HepG2 (cell line): ENCODE measurements around the gene CKB. TPM values are rescaled to one million over a fixed set of nuclear protein-coding genes. Genes with fewer than 3 reads are reported as not detected.

ENCODE experiments used
- ATAC-seq: fragments of 200-7000 bp; cut with Tn5 transposase; 3 replicates; pipeline ENCODE4 v1.9.1; 2020; ENCODE audit warnings: mild to moderate bottlenecking, moderate library complexity
- BruUV-seq: library from RNA; stranded (reverse); fragments of 400-500 nt; replicated peaks from 2 replicates; lab custom pipeline; 2021; lab: Mats Ljungman, UMichigan
- CTCF ChIA-PET: fragments of 300-600 bp; formaldehyde crosslinking; extraction: SDS; loops from one replicate; lab custom pipeline; 2021; ENCODE audit warnings: low total read pairs, inconsistent platforms, low intra/inter-chr PET ratio; lab: Yijun Ruan, JAX
- POLR2A ChIA-PET: fragments of 350-600 bp; sonication (Branson Sonifier 250); formaldehyde crosslinking; loops from one replicate; lab custom pipeline; 2020; ENCODE audit warnings: antibody characterized with exemption, inconsistent platforms; lab: Yijun Ruan, JAX
- DNase-seq: peaks from one replicate; pipeline ENCODE4 v3.0.0-alpha.2; 2015; ENCODE audit warnings: low spot score
- FAIRE-seq: peaks from 3 replicates; lab custom pipeline; 2011; peaks lifted over from hg19 to GRCh38; lab: Jason Lieb, UNC
- H2AFZ ChIP-seq: one replicate; pipeline ENCODE4 v1.6.1; 2011; ENCODE audit warnings: low read length, inconsistent platforms
- H3K27ac ChIP-seq: fragments of 300-600 bp; 3 replicates; pipeline ENCODE4 v1.8.0; 2011; ENCODE audit warnings: mixed run types, mild to moderate bottlenecking, mixed read lengths, low read length, inconsistent platforms; ENCODE audit not compliant: insufficient read depth; ENCODE audit errors: extremely low read length
- H3K27me3 ChIP-seq, 2 experiments: fragments of 200-600 bp in 1 of 2; 2 replicates in 1 of 2; 3 replicates in 1 of 2; pipeline versions ENCODE4 v1.6.0 to v1.8.0; 2011; ENCODE audit warnings: low read length in 2 of 2, mild to moderate bottlenecking in 2 of 2, moderate library complexity in 2 of 2, inconsistent platforms in 1 of 2; ENCODE audit not compliant: insufficient read depth in 2 of 2, control insufficient read depth in 1 of 2
- H3K36me3 ChIP-seq, 2 experiments: fragments of 200-600 bp in 1 of 2; replicated peaks in 1 of 2; 2 replicates in 1 of 2; 3 replicates in 1 of 2; pipeline versions ENCODE4 v1.5.1 to v1.8.0; 2011; ENCODE audit warnings: low read length in 2 of 2, inconsistent platforms in 1 of 2; ENCODE audit not compliant: insufficient read depth in 2 of 2, control insufficient read depth in 1 of 2
- H3K4me1 ChIP-seq: 2 replicates; pipeline ENCODE4 v1.5.1; 2012; ENCODE audit warnings: low read length, inconsistent platforms; ENCODE audit not compliant: insufficient read depth
- H3K4me2 ChIP-seq: 2 replicates; pipeline ENCODE4 v1.6.0; 2011; ENCODE audit warnings: low read depth, low read length, inconsistent platforms
- H3K4me3 ChIP-seq, 3 experiments: fragments of 200-600 bp in 1 of 3; sonication (generic), shearing (Covaris generic) in 1 of 3; replicated peaks in 1 of 3; 2 replicates each; pipeline ENCODE4 v1.5.1; 2011 to 2016; ENCODE audit warnings: low read length in 3 of 3, inconsistent platforms in 2 of 3, low read depth in 2 of 3, mild to moderate bottlenecking in 2 of 3, control low read depth in 1 of 3, mixed read lengths in 1 of 3; ENCODE audit not compliant: insufficient read depth in 1 of 3
- H3K79me2 ChIP-seq: one replicate; pipeline ENCODE4 v1.6.1; 2011; ENCODE audit warnings: low read length, inconsistent platforms; ENCODE audit not compliant: insufficient read depth
- H3K9ac ChIP-seq: 2 replicates; pipeline ENCODE4 v1.6.0; 2011; ENCODE audit warnings: mild to moderate bottlenecking, low read depth, low read length, inconsistent platforms; ENCODE audit not compliant: insufficient read depth
- H3K9me3 ChIP-seq: 2 replicates; pipeline ENCODE4 v1.5.1; 2012; ENCODE audit warnings: mild to moderate bottlenecking, low read length
- H4K20me1 ChIP-seq: 2 replicates; pipeline ENCODE4 v1.6.0; 2011; ENCODE audit warnings: inconsistent platforms, mild to moderate bottlenecking, low read length, moderate library complexity; ENCODE audit not compliant: insufficient read depth
- GATAD2A ChIP-seq: IDR thresholded peaks from 2 replicates; pipeline ENCODE4 v1.6.1; 2016
- HNRNPUL1 ChIP-seq: fragments of 200-400 bp; formaldehyde crosslinking; IDR thresholded peaks from 2 replicates; pipeline ENCODE4 v1.6.1; 2017; ENCODE audit warnings: low read depth, mild to moderate bottlenecking, low read length, moderate library complexity
- MEF2D ChIP-seq: sonication (generic); formaldehyde crosslinking; IDR thresholded peaks from 2 replicates; pipeline ENCODE4 v1.5.1; 2020; ENCODE audit warnings: mild to moderate bottlenecking, missing genetic modification reagents
- MIER3 ChIP-seq: IDR thresholded peaks from 2 replicates; pipeline ENCODE4 v1.6.1; 2016; ENCODE audit warnings: missing compliant biosample characterization, borderline replicate concordance
- MIXL1 ChIP-seq: IDR thresholded peaks from 2 replicates; pipeline ENCODE4 v1.6.1; 2016
- SIN3B ChIP-seq: fragments of 150-350 bp; IDR thresholded peaks from 2 replicates; pipeline ENCODE4 v1.6.1; 2014; ENCODE audit warnings: low read length
- U2AF1 ChIP-seq: fragments of 200-400 bp; formaldehyde crosslinking; optimal IDR thresholded peaks from 2 replicates; pipeline ENCODE3; 2017; ENCODE audit warnings: mild to moderate bottlenecking, low read depth, low read length
- ZKSCAN5 ChIP-seq: sonication (generic); formaldehyde crosslinking; IDR thresholded peaks from 2 replicates; pipeline ENCODE4 v1.5.1; 2020; ENCODE audit warnings: mild to moderate bottlenecking, missing genetic modification reagents
- ZNF274 ChIP-seq: sonication (generic); formaldehyde crosslinking; IDR thresholded peaks from 2 replicates; pipeline ENCODE4 v1.5.1; 2020; ENCODE audit warnings: mild to moderate bottlenecking, missing genetic modification reagents
- ZNF652 ChIP-seq: IDR thresholded peaks from 2 replicates; pipeline ENCODE4 v1.6.1; 2016; ENCODE audit warnings: low read depth, borderline replicate concordance
- ZNF816 ChIP-seq: sonication (generic); formaldehyde crosslinking; IDR thresholded peaks from 2 replicates; pipeline ENCODE4 v1.8.0; 2022; ENCODE audit warnings: missing genetic modification reagents, mild to moderate bottlenecking, borderline replicate concordance
- WGBS: methylation state at CpG from one replicate; pipeline ENCODE4 v1.1.6; 2017; ENCODE audit warnings: low lambda C conversion rate; 5-methylcytosine and 5-hydroxymethylcytosine counted together
- in situ Hi-C: cut with HindIII; loops from 2 replicates; pipeline ENCODE4 v1.10.0; 2017; ENCODE audit warnings: low pct_unique_long_range_greater_than_20kb; ENCODE audit not compliant: extremely low pct_ligation_motif_present
- intact Hi-C: fragments of 100-400 bp; cut with micrococcal nuclease; formaldehyde crosslinking; loops from one replicate; pipeline ENCODE4 v1.10.0; 2022; ENCODE audit not compliant: unreplicated experiment
- polyA plus RNA-seq, 8 experiments: library from polyadenylated mRNA; depleted of rRNA in 3 of 8; stranded (reverse) in 7 of 8; unstranded in 1 of 8; fragments of >200 nt; fragmentation: Illumina TruSeq in 4 of 8; extraction: Trizol in 4 of 8; gene quantifications; 2 replicates each; pipeline versions ENCODE4 v1.2.1 to v1.2.3, GENCODE V29; 2011 to 2016; ENCODE audit warnings: low read depth in 4 of 8, missing spikeins in 1 of 8, mixed read lengths in 1 of 8; ENCODE audit not compliant: insufficient read depth in 1 of 8
- total RNA-seq, 5 experiments: library from RNA; depleted of rRNA; stranded (reverse); fragments of >200 nt; fragmentation: Illumina TruSeq; extraction: Trizol; gene quantifications; 2 replicates each; pipeline ENCODE4 v1.2.3, GENCODE V29; 2016; ENCODE audit warnings: low read depth in 1 of 5
- TF ChIP-seq, protein P1 (sequence below): sonication (generic); formaldehyde crosslinking; conservative IDR thresholded peaks from 2 replicates; pipeline ENCODE4 v1.4.0; 2020; ENCODE audit warnings: mild to moderate bottlenecking, missing genetic modification reagents, moderate library complexity
- TF ChIP-seq, protein P2 (sequence below): sonication (generic); formaldehyde crosslinking; conservative IDR thresholded peaks from 2 replicates; pipeline ENCODE4 v1.4.0; 2020; ENCODE audit warnings: missing genetic modification reagents
- TF ChIP-seq, protein P3 (sequence below), 2 experiments: sonication (generic) in 1 of 2; formaldehyde crosslinking in 1 of 2; IDR thresholded peaks; 2 replicates each; pipeline versions ENCODE4 v1.5.1 to v1.6.1; 2011 to 2020; ENCODE audit warnings: borderline replicate concordance in 1 of 2, low read depth in 1 of 2, low read length in 1 of 2, mild to moderate bottlenecking in 1 of 2, missing genetic modification reagents in 1 of 2, moderate library complexity in 1 of 2

CKB gene
- total and polyA plus RNA-seq, 2 of the 13 experiments (the other 11 are each of a cell fraction or from before 2014, with no cell fraction given): 82.3 to 217 TPM

DNA sequence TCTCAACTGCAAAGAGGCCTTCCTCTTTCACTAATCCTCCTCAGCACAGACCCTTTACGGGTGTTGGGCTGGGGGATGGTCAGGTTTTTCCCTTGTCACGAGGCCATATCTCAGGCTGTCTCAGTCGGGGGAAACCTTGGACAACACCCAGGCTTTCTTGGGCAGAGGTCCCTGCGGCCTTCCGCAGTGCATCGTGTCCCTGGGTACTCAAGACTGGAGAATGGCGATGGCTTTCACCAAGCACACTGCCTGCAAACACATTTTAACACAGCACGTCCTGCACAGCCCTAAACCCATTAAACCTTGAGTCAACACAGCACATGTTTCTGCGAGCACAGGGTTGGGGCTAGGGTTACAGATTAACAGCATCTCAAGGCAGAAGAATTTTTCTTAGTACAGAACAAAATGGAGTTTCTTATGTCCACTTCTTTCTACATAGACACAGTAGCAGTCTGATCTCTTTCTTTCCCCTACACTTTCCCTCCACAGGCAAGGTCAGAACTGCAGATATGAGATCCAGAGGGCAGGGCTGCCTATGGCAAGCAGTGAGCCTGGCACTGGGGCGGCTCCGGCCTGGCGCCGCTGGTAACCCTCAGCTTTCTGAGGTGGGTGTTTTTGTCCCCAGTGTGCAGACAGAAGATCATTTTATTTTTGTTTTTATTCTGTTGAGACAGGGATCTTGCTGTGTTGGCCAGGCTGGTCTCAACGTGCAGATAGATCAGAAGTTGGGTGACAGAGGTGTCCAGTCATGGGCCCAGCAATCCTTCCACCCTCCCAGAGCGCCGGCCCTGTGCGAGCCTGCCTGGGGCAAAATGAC, 3.0 kb upstream of the CKB start (continued):
- TF ChIP-seq, protein P1, sequence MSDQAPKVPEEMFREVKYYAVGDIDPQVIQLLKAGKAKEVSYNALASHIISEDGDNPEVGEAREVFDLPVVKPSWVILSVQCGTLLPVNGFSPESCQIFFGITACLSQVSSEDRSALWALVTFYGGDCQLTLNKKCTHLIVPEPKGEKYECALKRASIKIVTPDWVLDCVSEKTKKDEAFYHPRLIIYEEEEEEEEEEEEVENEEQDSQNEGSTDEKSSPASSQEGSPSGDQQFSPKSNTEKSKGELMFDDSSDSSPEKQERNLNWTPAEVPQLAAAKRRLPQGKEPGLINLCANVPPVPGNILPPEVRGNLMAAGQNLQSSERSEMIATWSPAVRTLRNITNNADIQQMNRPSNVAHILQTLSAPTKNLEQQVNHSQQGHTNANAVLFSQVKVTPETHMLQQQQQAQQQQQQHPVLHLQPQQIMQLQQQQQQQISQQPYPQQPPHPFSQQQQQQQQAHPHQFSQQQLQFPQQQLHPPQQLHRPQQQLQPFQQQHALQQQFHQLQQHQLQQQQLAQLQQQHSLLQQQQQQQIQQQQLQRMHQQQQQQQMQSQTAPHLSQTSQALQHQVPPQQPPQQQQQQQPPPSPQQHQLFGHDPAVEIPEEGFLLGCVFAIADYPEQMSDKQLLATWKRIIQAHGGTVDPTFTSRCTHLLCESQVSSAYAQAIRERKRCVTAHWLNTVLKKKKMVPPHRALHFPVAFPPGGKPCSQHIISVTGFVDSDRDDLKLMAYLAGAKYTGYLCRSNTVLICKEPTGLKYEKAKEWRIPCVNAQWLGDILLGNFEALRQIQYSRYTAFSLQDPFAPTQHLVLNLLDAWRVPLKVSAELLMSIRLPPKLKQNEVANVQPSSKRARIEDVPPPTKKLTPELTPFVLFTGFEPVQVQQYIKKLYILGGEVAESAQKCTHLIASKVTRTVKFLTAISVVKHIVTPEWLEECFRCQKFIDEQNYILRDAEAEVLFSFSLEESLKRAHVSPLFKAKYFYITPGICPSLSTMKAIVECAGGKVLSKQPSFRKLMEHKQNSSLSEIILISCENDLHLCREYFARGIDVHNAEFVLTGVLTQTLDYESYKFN: peak; percentile 76
- TF ChIP-seq MEF2D (CRISPR knock-in tag) (peak; percentile 83), MIER3 (CRISPR knock-in tag) (peak; percentile 62; the same call in 1 of the 2 replicates), MIXL1 (peak; percentile 64; the same call in 1 of the 2 replicates)

DNA sequence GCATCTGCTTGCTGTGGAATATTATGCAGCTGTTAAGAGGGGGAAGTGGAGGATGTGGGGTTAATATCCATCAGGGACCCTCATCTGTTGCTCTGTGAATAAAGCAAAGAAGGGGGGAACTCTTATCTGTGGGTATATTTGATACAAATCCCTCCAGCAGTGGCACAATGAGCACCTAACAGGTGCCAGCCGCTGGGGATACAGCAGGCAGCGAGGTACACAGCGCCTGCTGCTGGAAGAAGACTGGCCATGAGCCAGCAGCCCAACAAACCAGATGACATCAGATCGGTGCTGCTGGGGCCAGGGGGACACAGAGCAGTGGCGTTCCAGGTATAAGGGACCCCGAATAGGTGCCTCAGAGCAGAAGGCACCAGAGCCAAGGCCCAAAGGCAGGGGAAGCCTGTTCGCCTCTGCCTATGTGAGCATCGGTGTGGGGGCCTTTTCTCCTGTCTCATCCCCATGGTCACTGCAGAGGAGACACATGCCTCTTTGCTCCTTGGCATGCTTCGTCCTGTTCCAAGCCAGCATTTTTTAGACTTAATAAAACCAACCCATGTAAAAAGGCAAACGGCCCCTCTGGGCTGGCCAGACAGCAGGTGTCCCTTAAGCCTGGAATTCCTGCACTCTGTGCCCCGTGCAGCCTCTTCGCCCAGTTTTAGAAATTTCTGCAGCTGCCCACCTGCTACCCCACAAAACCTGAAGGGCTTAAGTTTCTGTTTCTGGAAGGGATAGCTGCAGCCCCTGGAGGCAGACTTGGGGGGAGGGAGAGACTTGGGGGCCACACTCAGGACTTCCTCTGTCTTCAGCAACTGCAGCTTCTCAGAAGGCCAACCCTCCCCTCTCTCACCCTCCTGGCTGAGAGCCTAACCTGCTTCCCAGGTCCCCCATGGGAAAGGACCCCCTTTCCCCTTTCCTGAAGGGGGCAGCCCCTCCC, 1.6 kb upstream of the CKB start:
- Histone ChIP-seq H3K27ac (peak overlapping the region; percentile 89), H3K4me3 (peak overlapping the region; percentile 32 to 51 (median 43); a peak in 5 of 6 replicates), H3K4me2 (peak overlapping the region; percentile 78), H4K20me1 (no peaks in the 10 kb centered on the region), H2AFZ (no peak overlapping the region), H3K27me3 (no peaks in the 10 kb centered on the region; a peak in 1 of 5 replicates), H3K9me3 (no peaks in the 10 kb centered on the region), H3K79me2 (peaks cover 14% of the 10 kb centered on the region), H3K36me3 (peaks cover 0 to 10% of the 10 kb centered on the region in 2 experiments; a peak in 3 of 5 replicates), H3K4me1 (peaks cover 57% of the 10 kb centered on the region), H3K9ac (peak overlapping the region; percentile 53)
- in situ Hi-C loops (no loop called here), intact Hi-C loops (loop anchor here (2.0 kb wide), 1 partner anchor 19 kb away; no protein-coding TSS in a partner anchor)
- ATAC-seq (no peak), FAIRE-seq (no peak), DNase-seq (no peak)
- WGBS: 52% methylated on average over 6 of the region's 12 CpGs
- ChIA-PET CTCF (no interaction called here), POLR2A (interaction anchor here (1.6 kb wide), 1 partner anchor 18 kb away, joined by 3 read pairs; no protein-coding TSS in a partner anchor)
- no TSS peak for BruUV-seq
- no peak for TF ChIP-seq ZNF274 (CRISPR knock-in tag)
- TF ChIP-seq, protein P2, sequence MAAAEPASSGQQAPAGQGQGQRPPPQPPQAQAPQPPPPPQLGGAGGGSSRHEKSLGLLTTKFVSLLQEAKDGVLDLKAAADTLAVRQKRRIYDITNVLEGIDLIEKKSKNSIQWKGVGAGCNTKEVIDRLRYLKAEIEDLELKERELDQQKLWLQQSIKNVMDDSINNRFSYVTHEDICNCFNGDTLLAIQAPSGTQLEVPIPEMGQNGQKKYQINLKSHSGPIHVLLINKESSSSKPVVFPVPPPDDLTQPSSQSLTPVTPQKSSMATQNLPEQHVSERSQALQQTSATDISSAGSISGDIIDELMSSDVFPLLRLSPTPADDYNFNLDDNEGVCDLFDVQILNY (CRISPR knock-in tag): no peak
- no peak for TF ChIP-seq U2AF1
- TF ChIP-seq, protein P3, sequence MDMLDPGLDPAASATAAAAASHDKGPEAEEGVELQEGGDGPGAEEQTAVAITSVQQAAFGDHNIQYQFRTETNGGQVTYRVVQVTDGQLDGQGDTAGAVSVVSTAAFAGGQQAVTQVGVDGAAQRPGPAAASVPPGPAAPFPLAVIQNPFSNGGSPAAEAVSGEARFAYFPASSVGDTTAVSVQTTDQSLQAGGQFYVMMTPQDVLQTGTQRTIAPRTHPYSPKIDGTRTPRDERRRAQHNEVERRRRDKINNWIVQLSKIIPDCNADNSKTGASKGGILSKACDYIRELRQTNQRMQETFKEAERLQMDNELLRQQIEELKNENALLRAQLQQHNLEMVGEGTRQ (IDR thresholded peaks at IDR 0.05; ENCODE audit: low read depth, low read length): no peak
- TF ChIP-seq, protein P3 (CRISPR knock-in tag; IDR thresholded peaks at IDR 0.05; ENCODE audit: borderline replicate concordance): no peak
- TF ChIP-seq ZNF816 (CRISPR knock-in tag): no peak
- TF ChIP-seq ZKSCAN5 (CRISPR knock-in tag): no peak
- no peak for TF ChIP-seq ZNF652 (CRISPR knock-in tag)
- TF ChIP-seq HNRNPUL1: no peak
- no peak for TF ChIP-seq SIN3B
- TF ChIP-seq GATAD2A (CRISPR knock-in tag): no peak
